ENCODE data around the gene FES.
"Not testable (repeated sequence)": the region's sequence is repeated elsewhere in the genome, so short reads cannot be mapped to it uniquely, and the experiment has no call there.

FES gene

DNA sequence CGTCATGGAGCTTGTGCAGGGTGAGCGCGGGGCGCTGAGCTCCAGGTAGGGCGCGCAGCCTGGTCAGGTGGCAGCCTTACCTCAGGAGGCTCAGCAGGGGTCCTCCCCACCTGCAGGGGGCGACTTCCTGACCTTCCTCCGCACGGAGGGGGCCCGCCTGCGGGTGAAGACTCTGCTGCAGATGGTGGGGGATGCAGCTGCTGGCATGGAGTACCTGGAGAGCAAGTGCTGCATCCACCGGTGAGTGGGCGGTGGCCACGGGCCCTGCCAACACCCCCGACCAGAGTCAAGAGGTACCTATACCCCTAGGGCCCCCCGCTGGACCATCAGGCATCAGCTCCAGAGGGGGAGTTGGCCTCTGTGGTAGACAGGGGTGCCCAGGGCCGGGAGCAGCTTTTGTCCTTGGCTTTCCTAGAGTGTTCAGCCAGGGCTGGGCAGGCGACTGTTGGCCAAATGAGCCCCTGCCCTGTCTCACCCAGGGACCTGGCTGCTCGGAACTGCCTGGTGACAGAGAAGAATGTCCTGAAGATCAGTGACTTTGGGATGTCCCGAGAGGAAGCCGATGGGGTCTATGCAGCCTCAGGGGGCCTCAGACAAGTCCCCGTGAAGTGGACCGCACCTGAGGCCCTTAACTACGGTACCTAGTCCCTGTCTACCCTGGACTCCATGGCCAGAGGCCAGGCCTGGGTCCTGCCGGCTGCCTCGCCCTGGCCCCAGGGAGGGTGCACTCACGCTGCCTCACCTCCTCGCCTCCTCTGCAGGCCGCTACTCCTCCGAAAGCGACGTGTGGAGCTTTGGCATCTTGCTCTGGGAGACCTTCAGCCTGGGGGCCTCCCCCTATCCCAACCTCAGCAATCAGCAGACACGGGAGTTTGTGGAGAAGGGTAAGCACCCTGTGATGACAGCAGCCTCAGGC is 9.1 kb downstream of the FES start:
- DNase-seq, result no peak

DNA sequence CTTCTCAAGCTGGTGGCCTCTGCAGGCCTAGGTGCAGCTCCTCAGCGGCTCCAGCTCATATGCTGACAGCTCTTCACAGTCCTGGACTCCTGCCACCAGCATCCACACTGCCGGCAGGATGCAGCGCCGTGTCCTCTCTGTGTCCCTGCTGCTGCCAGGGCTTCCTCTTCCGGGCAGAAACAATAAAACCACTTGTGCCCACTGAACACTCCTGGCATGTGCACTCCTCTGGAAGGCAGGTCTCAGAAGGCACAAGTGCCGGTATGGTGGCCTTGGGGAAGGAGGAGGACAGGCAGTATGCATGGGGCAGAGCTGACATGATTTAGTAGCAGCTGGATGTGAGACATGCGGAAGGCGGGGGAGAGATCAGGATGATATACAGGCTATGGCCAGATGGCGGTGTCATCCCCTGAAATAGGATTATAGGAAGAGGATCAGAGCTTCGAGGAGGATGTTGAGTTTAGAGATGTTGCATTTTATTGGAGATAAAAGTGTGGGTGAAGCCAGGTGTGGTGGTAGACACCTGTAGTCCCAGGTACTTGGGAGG is 11.3 kb downstream of the FES start:
- DNase-seq, result peak; percentile 22 to 52

DNA sequence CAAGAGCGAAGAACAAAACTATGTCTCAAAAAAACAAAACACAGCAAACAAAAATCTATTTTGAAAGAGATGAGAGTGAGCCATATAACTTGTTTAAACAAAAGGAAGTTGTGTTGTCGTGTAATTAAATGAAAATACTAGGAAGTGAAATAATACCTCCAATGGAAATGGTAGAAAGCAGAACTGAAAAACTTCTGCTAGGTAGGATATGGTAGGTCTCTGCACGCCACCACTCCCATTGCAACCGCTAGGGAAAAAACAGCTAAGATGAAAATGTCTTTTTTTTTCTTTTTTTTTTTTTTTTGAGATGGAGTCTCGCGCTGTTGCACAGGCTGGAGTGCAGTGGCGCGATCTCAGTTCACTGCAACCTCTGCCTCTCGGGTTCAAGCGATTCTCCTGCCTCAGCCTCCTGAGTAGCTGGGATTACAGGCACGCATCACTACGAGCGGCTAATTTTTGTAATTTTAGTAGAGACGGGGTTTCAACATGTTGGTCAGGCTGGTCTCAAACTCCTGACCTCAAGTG is 12.9 kb downstream of the FES start:
- DNase-seq, result not testable (repeated sequence)

DNA sequence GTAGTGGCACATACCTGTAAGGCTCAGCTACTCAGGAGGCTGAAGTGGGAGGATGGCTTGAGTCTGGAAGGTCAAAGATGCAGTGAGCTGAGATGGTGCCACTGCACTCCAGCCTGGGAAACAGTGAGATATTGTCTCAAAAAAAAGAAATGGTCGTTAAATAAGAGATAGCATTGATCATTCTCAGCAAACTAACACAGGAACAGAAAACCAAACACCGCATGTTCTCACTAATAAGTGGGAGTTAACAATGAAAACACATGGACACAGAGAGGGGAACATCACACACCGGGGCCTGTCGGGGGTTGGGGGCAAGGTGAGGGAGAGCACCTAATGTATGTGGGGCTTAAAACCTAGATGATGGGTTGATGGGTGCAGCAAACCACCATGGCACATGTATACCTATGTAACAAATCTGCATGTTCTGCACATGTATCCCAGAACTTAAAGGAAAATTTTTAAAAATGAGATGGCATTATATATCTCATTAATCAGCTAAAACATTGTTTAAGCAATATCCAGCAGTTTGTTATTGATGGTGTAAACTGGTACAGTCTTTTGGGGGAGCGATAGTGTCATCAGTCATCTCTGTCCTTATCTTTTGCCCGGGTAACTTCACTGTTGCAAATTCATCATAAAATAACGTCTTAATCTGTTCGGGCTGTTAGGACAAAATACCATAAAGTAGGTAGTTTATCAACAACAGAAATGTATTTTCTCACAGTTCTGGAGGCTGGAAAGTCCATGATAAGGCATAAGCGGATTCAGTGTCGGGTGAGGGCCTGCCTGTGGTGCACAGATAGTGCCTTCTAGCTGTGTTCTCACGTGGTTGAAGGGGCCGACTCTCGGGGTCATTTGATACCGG is 17.1 kb downstream of the FES start:
- DNase-seq, result no peak

DNA sequence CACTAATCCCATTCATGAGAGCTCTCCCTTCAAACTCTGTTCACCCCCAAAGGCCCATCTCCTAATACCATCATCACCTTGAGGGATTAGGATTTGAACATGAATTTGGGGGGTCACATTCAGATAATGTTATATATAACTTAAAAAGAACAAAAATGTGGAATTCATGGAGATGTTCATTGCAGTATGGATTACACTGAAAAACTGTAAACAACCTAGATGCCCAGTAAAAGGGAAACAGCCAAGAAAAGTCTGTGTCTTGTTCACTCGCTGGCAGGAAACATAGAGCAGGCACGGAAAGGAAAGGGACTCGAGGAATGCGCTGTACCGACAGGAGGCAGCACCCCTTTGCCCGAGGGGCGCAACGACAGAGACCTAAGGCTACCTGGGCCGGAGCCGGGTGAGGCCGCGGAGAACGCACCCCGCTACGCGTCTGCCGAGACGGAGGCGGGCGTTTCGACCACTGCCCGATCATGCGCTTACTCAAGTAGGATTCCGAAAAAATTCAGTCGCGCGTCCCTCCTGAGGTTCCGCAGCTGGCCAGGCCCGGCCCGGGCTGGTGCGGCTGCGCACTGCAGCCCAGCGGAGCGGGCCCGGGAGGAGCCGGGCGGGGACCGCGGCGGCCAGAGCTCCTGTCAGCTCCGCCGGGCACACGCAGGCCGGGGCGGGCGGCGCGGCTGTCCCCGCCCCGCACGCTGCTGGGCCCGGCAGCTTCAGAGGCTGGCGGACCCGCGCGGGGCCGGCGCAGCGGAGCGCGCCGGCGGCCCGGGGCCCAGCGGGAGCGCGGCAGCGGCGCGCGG is 17.9 kb downstream of the FES start:
- peak in 1 of 2 experiments; percentile 26 for DNase-seq

DNA sequence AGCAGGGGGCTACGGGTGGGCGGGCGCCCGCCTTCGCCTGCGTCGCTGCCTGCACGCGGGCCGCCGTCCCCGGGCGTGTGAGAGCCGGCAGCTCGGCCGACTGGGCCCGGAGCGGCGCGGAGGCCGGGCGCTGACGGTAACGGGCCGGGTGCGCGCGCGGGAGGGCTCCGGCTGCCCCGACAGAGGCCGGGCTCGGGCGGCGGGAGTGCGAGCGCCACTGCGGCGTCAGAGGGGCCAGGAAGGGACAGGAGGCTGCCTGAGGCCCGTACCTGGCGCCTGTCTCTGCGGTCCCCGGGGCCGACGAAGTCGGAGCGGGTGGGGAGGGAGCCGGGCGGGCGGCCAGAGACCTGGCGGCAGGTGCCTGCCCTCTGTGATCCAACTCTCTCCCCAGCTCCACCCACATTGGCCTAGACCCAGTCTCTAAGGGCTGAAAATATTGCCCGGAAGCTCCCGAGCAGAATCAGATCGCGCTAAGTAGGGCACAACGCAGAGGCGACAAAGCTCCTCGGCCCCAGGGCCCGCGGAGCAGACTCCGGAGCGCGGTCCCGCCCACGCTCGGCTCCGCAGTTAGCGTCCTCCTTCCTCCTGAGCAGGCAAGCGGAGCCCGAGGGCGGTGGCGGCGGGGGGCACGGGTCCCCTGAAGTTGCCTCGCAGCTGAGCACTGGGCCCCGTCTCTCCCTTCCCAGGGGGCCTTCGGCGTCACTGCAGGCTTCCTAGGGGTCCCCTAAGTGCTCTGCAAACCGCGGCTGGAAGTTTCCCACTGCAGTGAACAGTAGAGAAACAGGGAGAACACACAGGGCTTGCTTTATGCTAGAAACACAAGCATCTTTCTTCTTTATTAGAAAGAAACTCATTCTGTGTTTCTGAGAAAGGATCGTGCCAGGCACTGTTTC is 18.8 kb downstream of the FES start, which contains the start of gene MAN2A2:
Gene MAN2A2 (plus strand): TSS at position 463 of the 893 bp plus-strand sequence. CDS start 906 bp downstream, outside the sequence.
- DNase-seq, result peak in 1 of 2 experiments; percentile 21

DNA sequence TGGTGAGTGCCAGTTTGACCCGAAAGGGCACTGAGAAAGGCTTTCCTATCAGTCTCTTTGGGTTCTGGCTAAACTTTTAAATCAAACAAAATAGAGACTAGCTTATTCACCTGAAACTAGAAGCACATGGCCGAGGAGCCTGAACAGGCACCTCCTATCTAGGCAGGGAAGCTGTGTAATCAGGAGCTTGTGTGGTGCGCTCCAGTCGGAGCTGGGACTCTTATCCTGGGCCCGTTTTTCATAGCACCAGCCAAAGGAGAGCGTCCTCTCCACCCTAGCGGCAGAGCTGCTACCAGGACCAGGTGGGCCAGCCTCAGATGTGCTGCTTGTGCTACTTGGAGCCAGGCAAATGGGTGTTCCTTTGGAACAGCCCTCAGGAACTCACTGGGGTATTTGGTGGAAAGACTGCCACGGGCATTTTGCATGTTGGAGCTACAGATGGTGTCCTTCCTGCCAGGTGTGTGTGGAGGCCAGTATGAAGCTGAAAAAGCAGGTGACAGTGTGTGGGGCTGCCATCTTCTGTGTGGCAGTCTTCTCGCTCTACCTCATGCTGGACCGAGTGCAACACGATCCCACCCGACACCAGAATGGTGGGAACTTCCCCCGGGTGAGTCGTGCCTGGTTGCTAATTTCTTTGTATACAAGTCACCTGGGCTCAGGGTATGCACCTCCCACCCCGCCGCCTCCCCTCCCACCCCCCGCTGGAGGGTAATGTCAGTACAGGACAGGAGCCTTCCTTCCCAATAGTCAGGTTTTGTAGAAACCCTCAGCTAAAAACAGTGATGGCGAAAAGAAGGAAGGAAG is 19.6 kb downstream of the FES start:
- DNase-seq, result no peak

DNA sequence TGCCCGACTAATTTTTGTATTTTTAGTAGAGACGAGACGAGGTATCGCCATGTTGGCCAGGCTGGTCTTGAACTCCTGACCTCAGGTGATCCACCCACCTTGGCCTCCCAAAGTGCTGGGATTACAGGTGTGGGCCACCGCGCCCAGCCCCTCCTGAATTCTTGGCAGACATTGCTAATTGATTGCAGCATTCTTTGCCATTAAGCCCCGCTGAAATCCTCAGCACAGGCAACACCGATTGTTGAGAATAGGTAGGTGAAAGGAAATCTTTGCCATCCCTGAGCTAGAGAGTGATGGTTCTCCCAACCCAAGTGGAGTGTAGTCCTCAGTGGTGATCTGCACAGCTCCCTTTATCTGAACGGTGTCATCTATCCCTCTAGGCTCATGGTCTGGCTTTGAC is 20.4 kb downstream of the FES start:
- no peak for DNase-seq

DNA sequence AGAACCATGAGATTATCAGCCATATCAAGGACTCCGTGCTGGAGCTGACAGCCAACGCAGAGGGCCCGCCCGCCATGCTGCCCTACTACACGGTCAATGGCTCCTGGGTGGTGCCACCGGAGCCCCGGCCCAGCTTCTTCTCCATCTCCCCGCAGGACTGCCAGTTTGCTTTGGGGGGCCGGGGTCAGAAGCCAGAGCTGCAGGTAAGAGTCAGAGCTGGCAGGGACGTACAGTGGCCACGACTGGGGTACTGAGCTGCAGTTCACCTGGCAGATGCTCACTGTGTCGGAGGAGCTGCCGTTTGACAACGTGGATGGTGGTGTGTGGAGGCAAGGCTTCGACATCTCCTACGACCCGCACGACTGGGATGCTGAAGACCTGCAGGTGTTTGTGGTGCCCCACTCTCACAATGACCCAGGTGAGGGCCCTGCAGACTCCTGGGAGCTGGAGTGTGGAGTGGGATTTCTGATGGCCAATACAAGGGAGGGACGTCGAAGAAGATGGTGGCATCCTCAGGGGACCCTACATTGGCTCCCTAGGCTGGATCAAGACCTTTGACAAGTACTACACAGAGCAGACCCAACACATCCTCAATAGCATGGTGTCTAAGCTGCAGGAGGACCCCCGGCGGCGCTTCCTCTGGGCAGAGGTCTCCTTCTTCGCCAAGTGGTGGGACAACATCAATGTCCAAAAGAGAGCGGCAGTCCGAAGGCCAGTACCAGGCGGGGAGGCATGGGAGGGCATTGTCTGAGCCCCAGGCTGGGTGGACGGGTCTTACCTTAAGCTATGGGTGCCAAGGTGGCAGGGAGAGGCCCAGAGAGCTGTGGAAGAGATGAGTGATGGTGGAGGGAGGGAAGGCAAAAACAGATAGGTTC is 21.2 kb downstream of the FES start:
- no peak for DNase-seq

DNA sequence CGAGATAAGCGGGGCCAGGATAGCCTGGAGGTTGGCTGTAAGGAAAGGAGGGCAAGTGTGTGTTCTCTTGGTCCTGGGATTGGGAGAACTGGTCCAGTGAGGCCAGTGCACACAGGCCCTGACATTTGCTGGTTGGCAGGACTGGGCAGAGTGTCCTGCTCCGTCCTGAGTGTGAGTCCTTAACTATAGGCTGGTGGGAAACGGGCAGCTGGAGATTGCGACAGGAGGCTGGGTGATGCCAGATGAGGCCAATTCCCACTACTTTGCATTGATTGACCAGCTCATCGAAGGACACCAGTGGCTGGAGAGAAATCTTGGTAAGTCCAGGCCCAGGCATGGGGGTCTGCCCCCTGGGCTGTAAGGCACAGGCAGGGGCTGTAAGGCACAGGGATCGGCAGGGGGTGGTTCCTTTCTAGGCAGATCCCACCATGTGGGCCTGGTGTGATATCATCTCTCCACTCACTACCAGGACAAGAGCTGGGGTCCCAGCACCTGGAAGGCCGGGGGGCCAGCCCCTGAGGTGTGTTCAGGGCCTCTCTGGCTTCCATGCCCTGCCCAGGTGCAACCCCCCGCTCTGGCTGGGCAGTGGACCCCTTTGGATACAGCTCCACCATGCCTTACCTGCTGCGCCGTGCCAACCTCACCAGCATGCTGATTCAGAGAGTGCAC is 22.0 kb downstream of the FES start:
- no peak for DNase-seq

DNA sequence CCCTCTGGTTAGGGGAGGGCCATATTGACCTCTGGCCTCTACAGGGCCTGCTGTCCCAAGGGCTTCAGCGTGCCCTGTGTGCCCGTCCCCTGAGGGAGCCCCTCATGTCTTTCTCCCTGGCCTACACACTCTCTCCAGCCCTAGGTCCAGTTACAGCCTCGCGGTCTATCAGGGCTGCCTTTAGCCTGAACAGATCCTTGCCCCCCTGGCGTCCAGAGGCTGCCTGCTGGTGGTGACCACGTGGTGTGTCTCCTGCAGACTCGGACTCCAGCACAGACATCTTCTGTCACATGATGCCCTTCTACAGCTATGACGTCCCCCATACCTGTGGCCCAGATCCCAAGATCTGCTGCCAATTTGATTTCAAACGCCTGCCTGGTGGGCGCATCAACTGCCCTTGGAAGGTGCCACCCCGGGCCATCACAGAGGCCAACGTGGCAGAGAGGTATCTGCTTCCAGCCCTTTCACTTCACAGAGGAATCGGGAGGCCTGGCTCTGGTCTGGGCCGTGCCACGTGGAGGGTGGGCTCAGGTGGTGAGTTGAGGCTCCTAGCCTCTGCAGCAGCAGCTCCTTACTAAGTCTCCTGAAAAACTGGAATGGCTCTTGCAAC is 22.9 kb downstream of the FES start:
- no peak for DNase-seq

DNA sequence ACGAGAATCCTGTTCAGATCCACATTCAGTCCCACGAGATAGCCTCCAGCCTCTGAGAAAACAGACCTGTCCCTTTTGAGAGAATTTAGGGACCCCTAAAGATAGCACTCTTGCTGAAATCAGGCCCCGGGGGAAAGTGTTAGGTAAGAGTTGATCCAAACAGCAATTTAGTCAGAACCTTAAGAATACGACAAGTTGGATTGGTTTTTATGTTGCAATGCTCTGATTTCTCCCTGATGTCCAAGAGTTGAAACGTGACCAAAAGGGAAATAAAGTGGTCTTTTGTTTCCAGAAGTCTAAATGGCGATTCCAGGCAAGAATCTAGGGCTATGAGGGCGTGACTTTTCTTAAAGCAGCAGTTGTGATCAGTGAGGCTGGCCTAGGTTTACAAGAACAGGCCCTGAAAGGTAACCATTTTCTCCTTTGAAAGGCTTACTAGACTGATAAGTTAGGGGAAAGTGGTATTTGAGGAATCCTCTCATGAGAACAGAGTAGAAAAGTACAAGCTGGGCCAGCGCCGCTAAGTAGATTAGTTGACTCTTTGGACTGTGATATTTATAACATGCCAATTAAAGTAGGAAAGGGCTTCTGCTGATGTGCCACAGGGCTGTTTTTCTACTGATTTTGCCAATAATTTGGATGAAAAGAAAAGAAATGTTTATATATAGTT is 23.7 kb downstream of the FES start:
- DNase-seq, result no peak

DNA sequence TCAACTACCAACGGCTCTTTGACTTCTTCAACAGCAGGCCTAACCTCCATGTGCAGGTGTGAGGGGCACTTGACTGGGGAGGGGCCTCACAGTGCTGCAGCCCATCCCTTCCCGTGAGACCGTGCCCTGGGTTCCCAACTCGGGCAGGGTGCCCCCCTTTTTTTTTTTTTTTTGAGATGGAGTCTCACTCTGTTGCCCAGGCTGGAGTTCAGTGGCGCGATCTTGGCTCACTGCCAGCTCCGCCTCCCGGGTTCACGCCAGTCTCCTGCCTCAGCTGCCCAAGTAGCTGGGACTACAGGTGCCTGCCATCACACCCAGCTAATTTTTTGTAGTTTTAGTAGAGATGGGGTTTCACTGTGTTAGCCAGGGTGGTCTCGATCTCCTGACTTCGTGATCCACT is 25.1 kb downstream of the FES start:
- not testable (repeated sequence) for DNase-seq

DNA sequence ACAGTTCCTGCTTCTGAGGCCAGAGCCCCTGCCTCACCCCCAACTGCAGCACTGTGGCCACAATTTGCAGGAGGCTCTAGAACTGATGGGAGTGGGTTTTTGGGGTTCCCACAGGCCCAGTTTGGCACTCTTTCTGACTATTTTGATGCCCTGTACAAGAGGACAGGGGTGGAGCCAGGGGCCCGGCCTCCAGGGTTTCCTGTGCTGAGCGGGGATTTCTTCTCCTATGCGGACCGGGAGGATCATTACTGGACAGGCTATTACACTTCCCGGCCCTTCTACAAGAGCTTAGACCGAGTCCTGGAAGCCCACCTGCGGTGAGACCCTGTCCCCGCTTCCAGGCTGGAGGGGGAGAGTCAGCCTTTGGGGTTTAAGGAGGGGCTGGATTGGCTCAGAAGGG is 25.7 kb downstream of the FES start:
- no peak for DNase-seq

DNA sequence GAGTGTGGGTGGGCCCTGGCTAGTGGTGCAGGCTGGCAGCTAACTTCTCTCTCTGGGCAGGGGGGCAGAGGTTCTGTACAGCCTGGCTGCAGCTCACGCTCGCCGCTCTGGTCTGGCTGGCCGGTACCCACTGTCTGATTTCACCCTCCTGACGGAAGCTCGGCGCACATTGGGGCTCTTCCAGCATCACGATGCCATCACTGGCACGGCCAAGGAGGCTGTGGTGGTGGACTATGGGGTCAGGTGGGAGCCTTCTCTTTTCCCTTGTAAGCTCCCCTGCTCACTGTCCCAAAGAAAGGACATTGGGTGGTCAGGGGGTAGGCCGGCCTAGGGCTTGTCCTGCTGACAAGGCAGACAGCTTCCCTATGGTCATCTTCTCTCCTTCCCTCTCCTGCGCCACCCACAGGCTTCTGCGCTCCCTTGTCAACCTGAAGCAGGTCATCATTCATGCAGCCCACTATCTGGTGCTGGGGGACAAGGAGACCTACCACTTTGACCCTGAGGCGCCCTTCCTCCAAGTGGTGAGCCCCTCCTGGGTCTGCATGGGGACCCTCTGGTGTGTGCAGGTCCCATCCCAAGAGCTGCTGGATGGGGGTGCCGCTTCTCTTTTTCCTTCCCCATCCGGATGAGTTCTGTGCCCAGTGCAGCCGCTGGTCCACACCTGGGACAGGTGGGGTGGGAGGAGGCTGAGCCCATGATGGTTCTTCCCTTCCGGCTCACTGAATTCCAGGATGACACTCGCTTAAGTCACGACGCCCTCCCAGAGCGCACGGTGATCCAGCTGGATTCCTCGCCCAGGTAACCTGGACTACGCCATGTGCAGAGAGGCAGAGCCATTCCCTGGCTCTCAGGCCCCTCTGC is 26.4 kb downstream of the FES start:
- no peak for DNase-seq

DNA sequence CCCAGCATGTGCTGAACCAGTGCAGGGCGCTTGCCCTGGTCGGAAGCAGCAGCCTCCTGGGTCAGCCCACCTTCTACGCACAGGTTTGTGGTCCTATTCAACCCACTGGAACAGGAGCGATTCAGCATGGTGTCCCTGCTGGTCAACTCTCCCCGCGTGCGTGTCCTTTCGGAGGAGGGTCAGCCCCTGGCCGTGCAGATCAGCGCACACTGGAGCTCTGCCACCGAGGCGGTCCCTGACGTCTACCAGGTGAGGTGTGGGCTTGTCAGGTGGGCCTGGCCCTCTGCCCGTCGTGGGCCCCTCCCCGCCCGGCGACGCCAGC is 27.0 kb downstream of the FES start:
- no peak for DNase-seq

Measured in cerebellar nuclear complex (tissue), 1 donor.